GM10248 (cell line): ENCODE measurements around the gene CUL9.

Experiments
- CTCF ChIA-PET: fragments of 300-600 bp; sonication (Branson Sonifier 250); formaldehyde crosslinking; extraction: SDS; loops from one replicate; lab custom pipeline; 2021; ENCODE audit warnings: antibody characterized with exemption; lab: Yijun Ruan, JAX
- POLR2A ChIA-PET: fragments of 350-650 bp; sonication (Branson Sonifier 250); formaldehyde crosslinking; extraction: SDS; loops from one replicate; lab custom pipeline; 2020; ENCODE audit warnings: antibody characterized with exemption; lab: Yijun Ruan, JAX
- DNase-seq: peaks from one replicate; pipeline ENCODE4 v3.0.0; 2012; ENCODE audit errors: extremely low spot score
- TF ChIP-seq, protein P1 (sequence below): IDR thresholded peaks from 2 replicates; pipeline ENCODE4 v1.5.1; 2012; ENCODE audit warnings: mild to moderate bottlenecking, low read depth; ENCODE audit errors: extremely low read depth, missing control alignments, control extremely low read depth

The CUL9 gene

DNA sequence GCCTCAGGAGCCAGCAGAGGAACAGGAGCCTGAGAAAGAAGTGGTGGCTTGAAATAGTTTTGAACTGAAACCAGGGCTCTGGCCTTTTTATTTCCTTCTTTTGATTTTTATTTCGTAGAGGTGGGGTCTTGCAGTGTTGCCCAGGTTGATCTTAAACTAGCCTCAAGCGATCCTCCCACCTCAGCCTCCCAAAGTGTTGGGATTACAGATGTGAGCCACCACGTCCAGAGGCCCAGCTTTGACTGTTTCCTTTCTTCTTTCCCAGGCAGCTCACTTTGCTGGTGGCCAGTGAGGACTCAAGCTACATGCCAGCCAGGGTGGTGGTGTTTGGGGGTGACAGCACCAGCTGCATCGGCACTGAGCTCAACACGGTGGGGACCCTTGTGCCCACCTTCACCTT, 20.5 kb downstream of the CUL9 start:
- DNase-seq: no peak
- ChIA-PET CTCF (interaction anchor here (1.1 kb wide), 1 partner anchor 11 kb away, joined by 3 read pairs; no protein-coding TSS in a partner anchor), POLR2A (interaction anchor here (0.6 kb wide), 1 partner anchor 92 kb away, joined by 5 read pairs; no protein-coding TSS in a partner anchor)
- TF ChIP-seq, protein P1, sequence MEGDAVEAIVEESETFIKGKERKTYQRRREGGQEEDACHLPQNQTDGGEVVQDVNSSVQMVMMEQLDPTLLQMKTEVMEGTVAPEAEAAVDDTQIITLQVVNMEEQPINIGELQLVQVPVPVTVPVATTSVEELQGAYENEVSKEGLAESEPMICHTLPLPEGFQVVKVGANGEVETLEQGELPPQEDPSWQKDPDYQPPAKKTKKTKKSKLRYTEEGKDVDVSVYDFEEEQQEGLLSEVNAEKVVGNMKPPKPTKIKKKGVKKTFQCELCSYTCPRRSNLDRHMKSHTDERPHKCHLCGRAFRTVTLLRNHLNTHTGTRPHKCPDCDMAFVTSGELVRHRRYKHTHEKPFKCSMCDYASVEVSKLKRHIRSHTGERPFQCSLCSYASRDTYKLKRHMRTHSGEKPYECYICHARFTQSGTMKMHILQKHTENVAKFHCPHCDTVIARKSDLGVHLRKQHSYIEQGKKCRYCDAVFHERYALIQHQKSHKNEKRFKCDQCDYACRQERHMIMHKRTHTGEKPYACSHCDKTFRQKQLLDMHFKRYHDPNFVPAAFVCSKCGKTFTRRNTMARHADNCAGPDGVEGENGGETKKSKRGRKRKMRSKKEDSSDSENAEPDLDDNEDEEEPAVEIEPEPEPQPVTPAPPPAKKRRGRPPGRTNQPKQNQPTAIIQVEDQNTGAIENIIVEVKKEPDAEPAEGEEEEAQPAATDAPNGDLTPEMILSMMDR: no peak

DNA sequence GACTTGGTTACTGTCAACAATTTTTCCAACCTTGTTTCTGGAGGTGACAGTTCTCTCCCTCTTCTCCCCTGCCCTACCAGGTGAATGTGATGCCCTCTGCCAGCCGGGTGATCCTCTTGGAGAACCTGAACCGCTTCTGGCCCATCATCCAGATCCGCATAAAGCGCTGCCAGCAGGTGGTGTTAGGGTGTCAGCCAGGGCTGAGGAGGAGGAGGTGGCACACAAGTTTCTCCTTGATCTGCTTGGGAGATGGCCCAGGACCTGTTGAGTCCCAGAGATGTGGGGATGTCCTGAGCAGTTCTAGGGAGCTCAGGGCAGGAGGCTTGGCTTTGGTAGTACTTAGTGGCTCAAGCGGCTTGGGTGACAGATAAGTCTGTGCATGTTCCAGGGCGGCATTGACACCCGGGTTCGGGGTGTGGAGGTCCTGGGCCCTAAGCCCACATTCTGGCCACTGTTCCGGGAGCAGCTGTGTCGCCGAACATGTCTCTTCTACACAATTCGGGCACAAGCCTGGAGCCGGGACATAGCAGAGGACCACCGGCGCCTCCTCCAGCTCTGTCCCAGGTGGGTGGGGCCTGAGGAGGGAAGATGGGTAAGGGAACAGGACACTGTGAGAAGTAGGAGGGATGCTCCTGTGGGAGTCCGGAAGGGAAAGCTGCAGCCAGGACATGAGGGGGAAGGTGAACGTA, 21.2 kb downstream of the CUL9 start:
- TF ChIP-seq, protein P1: no peak
- DNase-seq: no peak
- ChIA-PET CTCF (interaction anchor here (1.1 kb wide), 1 partner anchor 12 kb away, joined by 3 read pairs; no protein-coding TSS in a partner anchor), POLR2A (no interaction called here)

DNA sequence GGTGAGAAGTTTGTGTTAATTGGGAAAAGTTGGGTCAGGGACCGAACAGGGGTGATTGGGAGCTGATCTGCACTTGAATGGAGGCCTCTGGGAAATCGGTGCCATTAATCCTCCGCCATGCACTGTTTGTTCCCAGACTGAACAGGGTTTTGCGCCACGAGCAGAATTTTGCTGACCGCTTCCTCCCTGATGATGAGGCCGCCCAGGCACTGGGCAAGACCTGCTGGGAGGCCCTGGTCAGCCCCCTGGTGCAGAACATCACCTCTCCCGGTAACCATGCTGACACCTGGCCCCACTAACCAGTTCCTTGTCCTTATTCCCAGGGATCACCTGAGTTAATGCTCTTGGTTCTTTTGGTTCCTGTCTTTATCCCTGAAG, 21.7 kb downstream of the CUL9 start:
- no peak for DNase-seq
- POLR2A ChIA-PET: no interaction called here
- TF ChIP-seq, protein P1: no peak
- CTCF ChIA-PET: interaction anchor here (2.8 kb wide), 1 partner anchor 26 kb away, joined by 9 read pairs; the partner anchor contains the start of gene DNPH1

DNA sequence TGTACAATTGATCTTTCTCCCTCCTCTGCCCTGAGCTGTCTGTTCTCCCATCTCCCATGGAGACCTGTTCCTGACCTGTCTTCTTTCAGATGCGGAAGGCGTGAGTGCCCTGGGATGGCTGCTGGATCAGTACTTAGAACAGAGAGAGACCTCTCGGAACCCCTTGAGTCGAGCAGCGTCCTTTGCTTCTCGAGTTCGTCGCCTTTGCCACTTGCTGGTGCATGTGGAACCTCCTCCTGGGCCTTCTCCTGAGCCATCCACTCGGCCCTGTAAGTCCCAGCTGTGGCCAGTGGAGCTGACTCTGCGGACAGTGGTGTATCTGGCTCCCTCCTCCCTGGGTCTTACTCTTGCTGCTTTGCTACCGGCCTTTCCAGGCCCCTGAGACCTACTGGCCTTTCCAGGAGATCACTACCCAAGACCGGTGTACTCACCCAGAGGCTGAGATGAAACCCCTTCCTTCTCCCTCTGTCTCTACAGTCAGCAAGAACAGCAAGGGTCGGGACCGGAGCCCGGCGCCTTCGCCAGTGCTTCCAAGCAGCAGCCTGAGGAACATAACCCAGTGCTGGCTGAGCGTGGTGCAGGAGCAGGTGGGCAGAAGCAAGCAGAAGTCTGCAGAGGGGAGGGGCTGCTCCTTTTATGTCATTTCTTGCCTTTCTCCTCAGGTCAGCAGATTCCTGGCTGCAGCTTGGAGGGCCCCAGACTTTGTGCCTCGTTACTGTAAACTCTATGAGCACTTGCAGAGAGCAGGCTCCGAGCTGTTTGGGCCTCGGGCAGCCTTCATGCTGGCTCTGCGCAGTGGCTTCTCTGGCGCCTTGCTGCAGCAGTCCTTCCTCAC, 22.5 kb downstream of the CUL9 start:
- TF ChIP-seq, protein P1: no peak
- DNase-seq: no peak
- ChIA-PET POLR2A (no interaction called here), CTCF (interaction anchor here (2.8 kb wide), 1 partner anchor 25 kb away, joined by 9 read pairs; the partner anchor contains the start of gene DNPH1)

DNA sequence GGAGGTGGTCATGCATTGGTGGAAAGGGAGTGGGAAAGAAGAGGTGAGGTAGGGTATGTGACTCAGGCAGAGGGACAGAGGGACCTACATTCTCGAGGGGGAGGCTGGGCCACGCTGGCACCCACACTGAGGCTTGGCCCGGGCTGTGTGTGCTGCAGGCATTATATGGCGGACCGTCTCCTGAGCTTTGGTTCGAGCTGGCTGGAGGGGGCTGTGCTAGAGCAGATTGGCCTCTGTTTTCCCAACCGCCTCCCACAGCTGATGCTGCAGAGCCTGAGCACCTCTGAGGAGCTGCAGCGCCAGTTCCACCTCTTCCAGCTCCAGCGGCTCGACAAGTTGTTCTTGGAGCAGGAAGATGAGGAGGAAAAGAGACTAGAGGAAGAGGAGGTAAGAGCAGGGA, 23.9 kb downstream of the CUL9 start:
- TF ChIP-seq, protein P1: no peak

DNA sequence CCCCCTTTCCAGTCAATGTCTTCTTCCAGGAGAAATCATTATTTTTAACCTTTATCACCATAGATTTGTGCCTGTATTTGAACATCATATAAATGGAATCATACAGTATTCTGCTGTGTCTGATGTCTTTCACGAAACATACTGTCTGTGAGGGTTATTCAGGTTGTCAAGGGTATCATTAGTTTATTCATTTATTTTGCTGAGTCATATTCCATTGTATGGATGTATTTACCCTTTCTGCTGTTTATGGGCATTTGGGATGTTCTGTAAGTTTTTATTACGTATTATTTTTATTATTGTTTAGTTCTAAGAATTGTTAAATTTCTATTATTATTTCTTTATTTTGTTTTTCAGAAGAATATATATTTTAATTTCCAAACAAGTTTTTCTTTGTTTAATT, 25.3 kb downstream of the CUL9 start:
- DNase-seq: no peak
- CTCF ChIA-PET: no interaction called here
- POLR2A ChIA-PET: no interaction called here
- TF ChIP-seq, protein P1: no peak

More for the DNA sequence above, 23.9 kb downstream of the CUL9 start:
- DNase-seq: no peak
- CTCF ChIA-PET: interaction anchor here (0.8 to 2.8 kb wide), 2 partner anchors 10 to 24 kb away, joined by 3 to 9 read pairs; partner anchors contain the start of gene DNPH1
- POLR2A ChIA-PET: no interaction called here
